Ovary (tissue), 9 donors: ENCODE measurements around the gene DNAJC17. TPM values are rescaled to one million over a fixed set of nuclear protein-coding genes. Genes with fewer than 3 reads are reported as not detected.

ENCODE experiments used
- DNase-seq, 5 donors: peaks; one replicate each; pipeline ENCODE4 v3.0.0-alpha.2; 2019 to 2020
- H3K27ac ChIP-seq, 2 donors: fragments of 200-600 bp; one replicate each; pipeline versions ENCODE4 v1.5.1 to v1.8.0; 2019 to 2022
- H3K27me3 ChIP-seq: fragments of 200-600 bp; one replicate; pipeline ENCODE4 v1.8.0; 2022
- H3K36me3 ChIP-seq: fragments of 200-600 bp; sonication (generic); one replicate; pipeline ENCODE4 v1.5.1; 2019
- H3K4me1 ChIP-seq: one replicate; pipeline ENCODE4 v1.8.1; 2013; ENCODE audit warnings: mild to moderate bottlenecking, moderate library complexity; ENCODE audit not compliant: insufficient read depth
- H3K4me3 ChIP-seq: fragments of 200-600 bp; sonication (generic); one replicate; pipeline ENCODE4 v1.5.1; 2017
- H3K9me3 ChIP-seq, 2 donors: fragments of 200-600 bp in 1 of 2; sonication (generic) in 1 of 2; one replicate each; pipeline versions ENCODE4 v1.5.1 to v1.8.1; 2013 to 2019; ENCODE audit warnings: mild to moderate bottlenecking in 1 of 2, moderate library complexity in 1 of 2
- EP300 ChIP-seq: sonication (generic); formaldehyde crosslinking; IDR thresholded peaks from one replicate; pipeline ENCODE4 v1.6.1; 2017; ENCODE audit warnings: antibody characterized with exemption
- POLR2A ChIP-seq: fragments of 450-650 bp; IDR thresholded peaks from one replicate; pipeline ENCODE4 v1.6.1; 2017; ENCODE audit warnings: antibody characterized with exemption, mild to moderate bottlenecking, moderate library complexity
- WGBS, 3 donors: extraction: QIAGEN DNeasy Blood & Tissue Kit in 1 of 3; methylation state at CpG; one replicate each; pipeline versions ENCODE4 v1.1.5 to v1.1.7; 2013 to 2017; 5-methylcytosine and 5-hydroxymethylcytosine counted together
- intact Hi-C, 4 donors: fragments of 100-400 bp; cut with DNase I; formaldehyde crosslinking; loops; one replicate each; pipeline versions ENCODE4 v1.11.0 to v1.15.1; 2022 to 2023
- polyA plus RNA-seq, 2 donors: library from polyadenylated mRNA; stranded (reverse); fragments of 200-250 nt in 1 of 2; fragments of 350-450 nt in 1 of 2; fragmentation: Illumina TruSeq in 1 of 2; extraction: RNeasy Lipid Tissue Mini Kit (QIAGEN cat#74804) in 1 of 2; gene quantifications; one replicate each; pipeline ENCODE4 v1.2.3, GENCODE V29; 2013 to 2014
- total RNA-seq, 7 donors: library from RNA; depleted of rRNA in 2 of 7; stranded (reverse); fragments of >200 nt in 2 of 7; fragmentation: NEBNext Ultra II Directional in 3 of 7; extraction: Animal tissue kit (Norgen Biotek cat#: 25700) in 3 of 7; gene quantifications; one replicate each; pipeline versions ENCODE4 v1.1.0 to v1.2.4, GENCODE V29; 2016 to 2023
- TF ChIP-seq, protein P1 (sequence below), 3 donors: fragments of 450-650 bp in 2 of 3; fragments of 200-600 bp in 1 of 3; IDR thresholded peaks; one replicate each; pipeline versions ENCODE4 v1.5.1 to v1.8.0; 2016 to 2022; ENCODE audit warnings: antibody characterized with exemption in 3 of 3, mild to moderate bottlenecking in 1 of 3
- donor health status: DM: no; HTN: no; CAD: no; lungs with moderate emphysema.
- donor health status: DM: no; HTN: no; CAD: no.
- donor health status: Bipolar disorder and iron deficiency.
- donor health status: DM: yes; HTN: yes; CAD: no.
- donor health status: DM: no; HTN: no; CAD: no.
- donor health status: DM: yes; HTN: yes; CAD: no.

Gene DNAJC17
- total and polyA plus RNA-seq, 9 donors, result 10.5 to 57.9 (median 31.7) TPM

DNA sequence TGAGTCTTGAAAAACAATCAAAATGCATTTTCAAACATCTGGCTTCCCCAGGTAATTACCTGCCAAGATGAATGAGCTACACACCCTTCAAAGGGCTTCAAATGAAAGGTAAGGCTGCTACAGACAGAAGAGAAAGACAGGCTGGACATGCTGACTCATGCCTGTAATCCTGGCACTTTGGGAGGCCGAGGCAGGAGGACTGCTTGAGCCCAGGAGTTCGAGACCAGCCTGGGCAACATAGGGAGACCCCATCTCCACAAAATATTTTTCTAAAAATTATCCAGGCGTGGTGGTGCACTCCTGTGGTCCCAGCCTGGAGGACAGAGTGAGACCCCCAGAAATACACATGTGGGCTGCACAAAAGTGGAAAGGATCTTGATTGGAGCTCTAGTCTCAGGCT is 14.9 kb downstream of the DNAJC17 start:
- H3K4me1 ChIP-seq, result peaks cover 10% of the 10 kb centered on the region
- no peaks in the 10 kb centered on the region for H3K27me3 ChIP-seq
- no peak overlapping the region for H3K4me3 ChIP-seq
- DNase-seq, result no peak
- H3K9me3 ChIP-seq, result no peaks in the 10 kb centered on the region
- TF ChIP-seq, protein P1, sequence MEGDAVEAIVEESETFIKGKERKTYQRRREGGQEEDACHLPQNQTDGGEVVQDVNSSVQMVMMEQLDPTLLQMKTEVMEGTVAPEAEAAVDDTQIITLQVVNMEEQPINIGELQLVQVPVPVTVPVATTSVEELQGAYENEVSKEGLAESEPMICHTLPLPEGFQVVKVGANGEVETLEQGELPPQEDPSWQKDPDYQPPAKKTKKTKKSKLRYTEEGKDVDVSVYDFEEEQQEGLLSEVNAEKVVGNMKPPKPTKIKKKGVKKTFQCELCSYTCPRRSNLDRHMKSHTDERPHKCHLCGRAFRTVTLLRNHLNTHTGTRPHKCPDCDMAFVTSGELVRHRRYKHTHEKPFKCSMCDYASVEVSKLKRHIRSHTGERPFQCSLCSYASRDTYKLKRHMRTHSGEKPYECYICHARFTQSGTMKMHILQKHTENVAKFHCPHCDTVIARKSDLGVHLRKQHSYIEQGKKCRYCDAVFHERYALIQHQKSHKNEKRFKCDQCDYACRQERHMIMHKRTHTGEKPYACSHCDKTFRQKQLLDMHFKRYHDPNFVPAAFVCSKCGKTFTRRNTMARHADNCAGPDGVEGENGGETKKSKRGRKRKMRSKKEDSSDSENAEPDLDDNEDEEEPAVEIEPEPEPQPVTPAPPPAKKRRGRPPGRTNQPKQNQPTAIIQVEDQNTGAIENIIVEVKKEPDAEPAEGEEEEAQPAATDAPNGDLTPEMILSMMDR (IDR thresholded peaks at IDR 0.05), result no peak
- TF ChIP-seq POLR2A (no peak), EP300 (no peak)
- intact Hi-C loops, result no loop called here
- no peaks in the 10 kb centered on the region for H3K36me3 ChIP-seq
- WGBS, 3 donors, result 98 to 100% (median 99%) methylated on average over 3 of the region's 3 CpGs
- H3K27ac ChIP-seq, result no peak overlapping the region

DNA sequence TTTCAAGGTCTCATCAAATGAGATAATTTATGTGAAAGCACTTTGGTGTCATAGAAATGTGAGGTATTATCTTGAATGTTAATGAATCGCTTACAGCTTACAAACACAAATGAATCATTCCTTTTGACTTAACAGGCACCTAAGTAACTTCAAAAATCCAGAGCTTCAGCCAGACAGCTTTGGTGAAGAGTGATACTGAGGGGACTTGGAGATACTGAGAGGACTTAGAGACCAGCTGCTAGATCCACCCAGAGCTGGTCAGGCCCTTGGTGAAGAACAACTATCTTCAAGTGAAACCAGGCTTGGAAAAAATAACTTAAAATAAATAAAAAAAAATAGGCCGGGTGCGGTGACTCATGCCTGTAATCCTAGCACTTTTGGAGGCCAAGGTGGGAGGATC is 16.6 kb downstream of the DNAJC17 start:
- no peaks in the 10 kb centered on the region for H3K27me3 ChIP-seq
- no peak for DNase-seq
- no peak overlapping the region for H3K4me3 ChIP-seq
- TF ChIP-seq POLR2A, result no peak
- TF ChIP-seq, protein P1 (IDR thresholded peaks at IDR 0.05), result no peak
- TF ChIP-seq EP300, result no peak
- no peaks in the 10 kb centered on the region for H3K36me3 ChIP-seq
- no peaks in the 10 kb centered on the region for H3K9me3 ChIP-seq
- intact Hi-C loops, result no loop called here
- H3K27ac ChIP-seq, result no peak overlapping the region
- 56 to 80% (median 62%) methylated on average over 3 of the region's 3 CpGs for WGBS, 3 donors
- H3K4me1 ChIP-seq, result peaks cover 10% of the 10 kb centered on the region

DNA sequence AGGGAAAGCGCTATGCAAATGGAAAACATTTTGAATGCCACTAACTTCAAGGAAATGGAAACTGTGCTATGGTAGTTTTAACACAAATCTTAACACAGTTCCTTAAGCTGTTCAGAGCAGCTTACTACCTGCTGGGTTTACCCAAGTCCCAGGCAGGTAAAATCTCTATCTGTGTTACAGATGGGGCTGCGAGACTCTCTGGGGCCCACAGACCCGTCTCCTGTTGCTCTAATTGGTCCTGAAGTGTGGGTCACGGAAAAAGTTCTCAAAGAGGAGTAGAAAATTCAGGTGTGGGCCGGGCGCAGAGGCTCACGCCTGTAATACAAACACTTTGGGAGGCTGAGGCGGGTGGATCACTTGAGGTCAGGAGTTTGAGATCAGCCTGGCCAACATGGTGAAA is 17.3 kb downstream of the DNAJC17 start:
- no peak overlapping the region for H3K27ac ChIP-seq
- WGBS, 3 donors, result 95 to 99% (median 96%) methylated on average over 8 of the region's 8 CpGs
- intact Hi-C loops, result no loop called here

DNA sequence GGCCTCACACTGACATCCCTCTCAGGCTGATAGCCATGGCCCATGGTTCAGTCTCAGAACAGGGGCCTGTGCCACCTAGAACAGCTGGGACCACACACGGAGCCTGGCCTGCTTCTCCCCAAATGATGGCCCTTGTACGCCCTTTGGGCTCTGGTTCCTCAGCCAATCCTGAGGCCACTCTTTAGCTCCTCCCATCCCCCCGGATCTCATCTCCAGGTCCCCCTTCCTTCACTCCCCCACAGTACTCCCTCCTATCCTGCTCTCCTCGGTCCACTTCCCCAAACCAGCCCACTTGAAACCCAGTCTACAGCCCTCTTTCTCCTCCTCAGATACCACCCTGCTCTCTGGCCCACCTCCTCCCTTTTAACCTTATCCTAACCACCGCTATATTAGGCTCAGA is 18.2 kb downstream of the DNAJC17 start:
- H3K27ac ChIP-seq, result no peak overlapping the region
- intact Hi-C loops, result no loop called here
- WGBS, 3 donors, result 55 to 67% (median 64%) methylated on average over 5 of the region's 5 CpGs

More for the DNA sequence above, 17.3 kb downstream of the DNAJC17 start:
- Histone ChIP-seq H3K4me3 (no peak overlapping the region), H3K9me3 (no peaks in the 10 kb centered on the region), H3K27me3 (no peaks in the 10 kb centered on the region), H3K4me1 (peaks cover 12% of the 10 kb centered on the region), H3K36me3 (no peaks in the 10 kb centered on the region)
- TF ChIP-seq, protein P1 (IDR thresholded peaks at IDR 0.05), result no peak
- no peak for TF ChIP-seq POLR2A
- no peak for TF ChIP-seq EP300
- no peak for DNase-seq

More for the DNA sequence above, 18.2 kb downstream of the DNAJC17 start:
- Histone ChIP-seq H3K4me3 (no peak overlapping the region), H3K4me1 (peaks cover 13% of the 10 kb centered on the region), H3K36me3 (no peaks in the 10 kb centered on the region), H3K9me3 (no peaks in the 10 kb centered on the region), H3K27me3 (no peaks in the 10 kb centered on the region)
- TF ChIP-seq EP300 (no peak), POLR2A (no peak)
- TF ChIP-seq, protein P1 (IDR thresholded peaks at IDR 0.05), result no peak
- DNase-seq, result no peak
